ENCODE measurements around the gene HNRNPL. TPM values are rescaled to one million over a fixed set of nuclear protein-coding genes. Genes with fewer than 3 reads are reported as not detected.

Gene HNRNPL
- polyA plus RNA-seq, 1 donor from 2014 or later: 315 TPM

DNA sequence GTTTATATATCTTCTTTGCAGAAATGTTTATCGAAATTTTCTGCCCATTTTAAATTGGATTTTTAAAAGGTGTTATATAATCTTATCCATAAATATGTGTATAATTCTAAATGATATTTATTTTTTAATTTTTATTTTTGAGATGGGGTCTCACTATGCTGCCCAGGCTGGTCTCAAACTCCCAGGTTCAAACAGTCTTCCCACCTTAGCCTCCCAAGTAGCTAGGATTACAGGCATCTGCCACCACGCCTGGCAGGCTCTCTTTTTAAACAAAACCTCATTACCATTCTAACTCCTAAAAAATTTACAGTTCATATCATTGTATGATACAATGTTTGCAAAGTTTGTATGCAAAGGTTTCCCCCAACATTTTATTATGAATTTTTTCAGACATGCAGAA lies 53.6 kb downstream of the HNRNPL start:
- Histone ChIP-seq H3K36me3 (ENCODE audit: insufficient read depth, low read length) (no peaks in the 10 kb centered on the region), H3F3A (ENCODE audit: insufficient read depth, low read length, poor library complexity, severe bottlenecking) (no peaks in the 10 kb centered on the region), H3K27ac (ENCODE audit: low read length) (no peak overlapping the region), H3K9ac (ENCODE audit: low read length) (no peak overlapping the region), H3K9me2 (ENCODE audit: insufficient read depth, low read length) (no peaks in the 10 kb centered on the region), H3K9me3 (ENCODE audit: low read length) (no peaks in the 10 kb centered on the region), H3K4me3 (ENCODE audit: low read length) (no peak overlapping the region), H2AFZ (ENCODE audit: low read depth, low read length) (no peak overlapping the region), H3K4me2 (ENCODE audit: low read length) (no peak overlapping the region), H4K20me1 (ENCODE audit: insufficient read depth) (no peaks in the 10 kb centered on the region), H3K79me2 (replicated peaks; ENCODE audit: insufficient read depth, low read length) (no peaks in the 10 kb centered on the region), H3K27me3 (ENCODE audit: insufficient read depth, low read depth, low read length) (peaks cover 17% of the 10 kb centered on the region)
- TF ChIP-seq MXI1 (conservative IDR thresholded peaks at IDR 0.05; ENCODE audit: poor library complexity, severe bottlenecking) (no peak), TAF1 (IDR thresholded peaks at IDR 0.05; ENCODE audit: low read depth) (no peak), POLR2AphosphoS5 (IDR thresholded peaks at IDR 0.05) (no peak), EZH2 (IDR thresholded peaks at IDR 0.05; ENCODE audit: borderline replicate concordance, insufficient read depth, low read length, poor library complexity, severe bottlenecking) (no peak), RAD21 (conservative IDR thresholded peaks at IDR 0.05) (no peak), SMC3 (conservative IDR thresholded peaks at IDR 0.05; ENCODE audit: poor library complexity) (no peak), EP300 (conservative IDR thresholded peaks at IDR 0.05; ENCODE audit: poor library complexity, severe bottlenecking) (no peak)
- TF ChIP-seq, protein P1, sequence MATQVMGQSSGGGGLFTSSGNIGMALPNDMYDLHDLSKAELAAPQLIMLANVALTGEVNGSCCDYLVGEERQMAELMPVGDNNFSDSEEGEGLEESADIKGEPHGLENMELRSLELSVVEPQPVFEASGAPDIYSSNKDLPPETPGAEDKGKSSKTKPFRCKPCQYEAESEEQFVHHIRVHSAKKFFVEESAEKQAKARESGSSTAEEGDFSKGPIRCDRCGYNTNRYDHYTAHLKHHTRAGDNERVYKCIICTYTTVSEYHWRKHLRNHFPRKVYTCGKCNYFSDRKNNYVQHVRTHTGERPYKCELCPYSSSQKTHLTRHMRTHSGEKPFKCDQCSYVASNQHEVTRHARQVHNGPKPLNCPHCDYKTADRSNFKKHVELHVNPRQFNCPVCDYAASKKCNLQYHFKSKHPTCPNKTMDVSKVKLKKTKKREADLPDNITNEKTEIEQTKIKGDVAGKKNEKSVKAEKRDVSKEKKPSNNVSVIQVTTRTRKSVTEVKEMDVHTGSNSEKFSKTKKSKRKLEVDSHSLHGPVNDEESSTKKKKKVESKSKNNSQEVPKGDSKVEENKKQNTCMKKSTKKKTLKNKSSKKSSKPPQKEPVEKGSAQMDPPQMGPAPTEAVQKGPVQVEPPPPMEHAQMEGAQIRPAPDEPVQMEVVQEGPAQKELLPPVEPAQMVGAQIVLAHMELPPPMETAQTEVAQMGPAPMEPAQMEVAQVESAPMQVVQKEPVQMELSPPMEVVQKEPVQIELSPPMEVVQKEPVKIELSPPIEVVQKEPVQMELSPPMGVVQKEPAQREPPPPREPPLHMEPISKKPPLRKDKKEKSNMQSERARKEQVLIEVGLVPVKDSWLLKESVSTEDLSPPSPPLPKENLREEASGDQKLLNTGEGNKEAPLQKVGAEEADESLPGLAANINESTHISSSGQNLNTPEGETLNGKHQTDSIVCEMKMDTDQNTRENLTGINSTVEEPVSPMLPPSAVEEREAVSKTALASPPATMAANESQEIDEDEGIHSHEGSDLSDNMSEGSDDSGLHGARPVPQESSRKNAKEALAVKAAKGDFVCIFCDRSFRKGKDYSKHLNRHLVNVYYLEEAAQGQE (IDR thresholded peaks at IDR 0.05; ENCODE audit: borderline replicate concordance): no peak
- TF ChIP-seq, protein P2, sequence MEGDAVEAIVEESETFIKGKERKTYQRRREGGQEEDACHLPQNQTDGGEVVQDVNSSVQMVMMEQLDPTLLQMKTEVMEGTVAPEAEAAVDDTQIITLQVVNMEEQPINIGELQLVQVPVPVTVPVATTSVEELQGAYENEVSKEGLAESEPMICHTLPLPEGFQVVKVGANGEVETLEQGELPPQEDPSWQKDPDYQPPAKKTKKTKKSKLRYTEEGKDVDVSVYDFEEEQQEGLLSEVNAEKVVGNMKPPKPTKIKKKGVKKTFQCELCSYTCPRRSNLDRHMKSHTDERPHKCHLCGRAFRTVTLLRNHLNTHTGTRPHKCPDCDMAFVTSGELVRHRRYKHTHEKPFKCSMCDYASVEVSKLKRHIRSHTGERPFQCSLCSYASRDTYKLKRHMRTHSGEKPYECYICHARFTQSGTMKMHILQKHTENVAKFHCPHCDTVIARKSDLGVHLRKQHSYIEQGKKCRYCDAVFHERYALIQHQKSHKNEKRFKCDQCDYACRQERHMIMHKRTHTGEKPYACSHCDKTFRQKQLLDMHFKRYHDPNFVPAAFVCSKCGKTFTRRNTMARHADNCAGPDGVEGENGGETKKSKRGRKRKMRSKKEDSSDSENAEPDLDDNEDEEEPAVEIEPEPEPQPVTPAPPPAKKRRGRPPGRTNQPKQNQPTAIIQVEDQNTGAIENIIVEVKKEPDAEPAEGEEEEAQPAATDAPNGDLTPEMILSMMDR (IDR thresholded peaks at IDR 0.05; ENCODE audit: poor library complexity, severe bottlenecking): no peak

DNA sequence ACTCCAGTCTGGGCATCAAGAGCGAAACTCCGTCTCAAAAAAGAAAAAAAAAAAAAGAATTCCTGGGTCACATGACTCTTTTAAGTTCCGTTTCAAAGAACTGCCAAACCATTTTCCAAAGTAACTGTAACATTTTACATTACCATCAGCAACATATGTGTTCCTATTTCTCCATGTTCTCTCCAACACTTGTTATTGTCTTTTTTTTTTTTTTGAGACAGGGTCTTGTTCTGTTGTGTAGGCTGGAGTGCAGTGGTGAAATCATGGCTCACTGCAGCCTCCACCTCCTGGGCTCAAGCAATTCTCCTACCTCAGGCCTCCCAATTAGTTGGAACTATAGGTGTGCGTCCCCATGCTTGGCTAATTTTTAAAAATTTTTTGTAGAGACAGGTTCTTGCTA lies 54.2 kb downstream of the HNRNPL start:
- no peaks in the 10 kb centered on the region for H3K79me2 ChIP-seq (replicated peaks; ENCODE audit: insufficient read depth, low read length)
- TF ChIP-seq EZH2 (IDR thresholded peaks at IDR 0.05; ENCODE audit: borderline replicate concordance, insufficient read depth, low read length, poor library complexity, severe bottlenecking) (no peak), MXI1 (conservative IDR thresholded peaks at IDR 0.05; ENCODE audit: poor library complexity, severe bottlenecking) (no peak), POLR2AphosphoS5 (IDR thresholded peaks at IDR 0.05) (no peak), RAD21 (conservative IDR thresholded peaks at IDR 0.05) (no peak)
- TF ChIP-seq, protein P2 (IDR thresholded peaks at IDR 0.05; ENCODE audit: poor library complexity, severe bottlenecking): no peak
- TF ChIP-seq, protein P1 (IDR thresholded peaks at IDR 0.05; ENCODE audit: borderline replicate concordance): no peak

More for the DNA sequence above, 54.2 kb downstream of the HNRNPL start:
- Histone ChIP-seq H3K4me3 (ENCODE audit: low read length) (no peak overlapping the region), H2AFZ (ENCODE audit: low read depth, low read length) (no peak overlapping the region), H3K9me2 (ENCODE audit: insufficient read depth, low read length) (no peaks in the 10 kb centered on the region), H3K9ac (ENCODE audit: low read length) (no peak overlapping the region), H3K9me3 (ENCODE audit: low read length) (no peaks in the 10 kb centered on the region), H3K4me2 (ENCODE audit: low read length) (no peak overlapping the region), H3K27me3 (ENCODE audit: insufficient read depth, low read depth, low read length) (peaks cover 17% of the 10 kb centered on the region), H4K20me1 (ENCODE audit: insufficient read depth) (no peaks in the 10 kb centered on the region), H3K36me3 (ENCODE audit: insufficient read depth, low read length) (no peaks in the 10 kb centered on the region), H3K27ac (ENCODE audit: low read length) (no peak overlapping the region), H3F3A (ENCODE audit: insufficient read depth, low read length, poor library complexity, severe bottlenecking) (no peaks in the 10 kb centered on the region)

All from neural cell (in vitro differentiated cells).